CD4-positive, alpha-beta T cell (primary cell): ENCODE measurements around the gene LYZL2. TPM values are rescaled to one million over a fixed set of nuclear protein-coding genes. Genes with fewer than 3 reads are reported as not detected.

Experiments used
- ATAC-seq: fragments of 200-7000 bp; cut with Tn5 transposase; one replicate; pipeline ENCODE4 v1.10.0; 2022; ENCODE audit warnings: mild to moderate bottlenecking; ENCODE audit not compliant: poor library complexity
- CTCF ChIA-PET: fragments of 350-600 bp; sonication (Branson Sonifier 250); formaldehyde crosslinking; loops from one replicate; lab custom pipeline; 2021; ENCODE audit warnings: antibody characterized with exemption, inconsistent platforms; lab: Charles Lee
- POLR2A ChIA-PET: fragments of 350-600 bp; sonication (Branson Sonifier 250); formaldehyde crosslinking; loops from one replicate; lab custom pipeline; 2021; ENCODE audit warnings: antibody characterized with exemption, inconsistent platforms; lab: Charles Lee
- DNase-seq, 14 experiments: peaks; one replicate each; pipeline ENCODE4 v3.0.0-alpha.2; 2013 to 2020; ENCODE audit warnings: mixed read lengths in 2 of 14
- H3K27ac ChIP-seq, 2 donors: one replicate each; pipeline versions ENCODE4 v1.5.1 to v1.7.0; 2013; ENCODE audit warnings: low read length in 2 of 2, low read depth in 1 of 2, mild to moderate bottlenecking in 1 of 2
- H3K27me3 ChIP-seq, 2 experiments: 1 replicate in 1 of 2; 2 replicates in 1 of 2; pipeline versions ENCODE4 v1.6.1 to v1.7.0; 2013; ENCODE audit warnings: low read length in 2 of 2, control low read depth in 1 of 2, mild to moderate bottlenecking in 1 of 2, moderate library complexity in 1 of 2; ENCODE audit not compliant: insufficient read depth in 2 of 2, control insufficient read depth in 1 of 2
- H3K36me3 ChIP-seq: one replicate; pipeline ENCODE4 v1.6.1; 2013; ENCODE audit warnings: low read length, control low read depth; ENCODE audit not compliant: insufficient read depth
- H3K4me1 ChIP-seq: one replicate; pipeline ENCODE4 v1.6.1; 2013; ENCODE audit warnings: low read length, control low read depth; ENCODE audit not compliant: insufficient read depth
- H3K4me3 ChIP-seq: one replicate; pipeline ENCODE4 v1.5.1; 2013; ENCODE audit warnings: mild to moderate bottlenecking, low read length, moderate library complexity
- H3K9me3 ChIP-seq, 2 experiments: 1 replicate in 1 of 2; 2 replicates in 1 of 2; pipeline versions ENCODE4 v1.6.1 to v1.7.0; 2013; ENCODE audit warnings: low read length in 2 of 2, mild to moderate bottlenecking in 2 of 2, control low read depth in 1 of 2, moderate library complexity in 1 of 2; ENCODE audit not compliant: control insufficient read depth in 1 of 2, insufficient read depth in 1 of 2
- H3K27ac Mint-ChIP-seq: one replicate; pipeline ENCODE4 v1.8.0; 2020; ENCODE audit warnings: mixed read lengths
- H3K27me3 Mint-ChIP-seq: one replicate; pipeline ENCODE4 v1.8.0; 2021; ENCODE audit warnings: mixed read lengths
- H3K36me3 Mint-ChIP-seq: one replicate; pipeline ENCODE4 v1.8.0; 2021; ENCODE audit warnings: low read depth, mixed read lengths
- H3K4me1 Mint-ChIP-seq: one replicate; pipeline ENCODE4 v1.8.0; 2021; ENCODE audit warnings: low read depth, mixed read lengths
- H3K4me3 Mint-ChIP-seq: one replicate; pipeline ENCODE4 v1.8.0; 2020; ENCODE audit warnings: mild to moderate bottlenecking, mixed read lengths
- H3K9me3 Mint-ChIP-seq: one replicate; pipeline ENCODE4 v1.8.0; 2020; ENCODE audit warnings: mixed read lengths
- intact Hi-C, 2 experiments: fragments of 100-400 bp; cut with DNase I in 1 of 2; cut with micrococcal nuclease in 1 of 2; formaldehyde crosslinking; loops; one replicate each; pipeline versions ENCODE4 v1.15.1 to v1.9.0; 2023 to 2025; cut with DNase I, micrococcal nuclease
- total RNA-seq, 174 experiments: library from RNA in 2 of 174; stranded (reverse) in 2 of 174; gene quantifications; one replicate each; pipeline ENCODE4 v1.2.3 and lab custom pipeline; 2021 to 2026
- TF ChIP-seq, protein P1 (sequence below): fragments of 200-600 bp; IDR thresholded peaks from one replicate; pipeline ENCODE4 v1.8.0; 2022; ENCODE audit warnings: antibody characterized with exemption, mild to moderate bottlenecking

The LYZL2 gene
- total RNA-seq, 2 experiments from 2014 or later = not detected

DNA sequence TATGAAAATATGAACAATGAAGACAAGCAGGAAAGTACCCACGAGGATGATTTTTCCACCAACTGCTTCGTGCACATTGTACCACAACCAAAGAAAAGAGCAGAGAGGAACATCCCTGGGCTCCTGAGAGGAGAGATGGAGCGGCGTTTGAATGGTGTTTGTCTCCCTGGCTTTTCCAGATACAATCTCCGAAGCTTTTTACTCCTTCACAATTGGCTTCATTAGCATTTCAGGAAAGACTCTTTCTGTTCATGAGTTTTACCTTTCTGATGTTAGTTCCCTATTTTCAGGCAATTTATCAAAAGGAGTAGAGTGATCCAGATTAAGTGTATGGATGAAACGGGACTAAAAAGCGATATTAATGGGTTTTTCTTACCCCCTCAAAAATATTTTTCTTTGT lies 49.3 kb downstream of the LYZL2 start:
- TF ChIP-seq, protein P1, sequence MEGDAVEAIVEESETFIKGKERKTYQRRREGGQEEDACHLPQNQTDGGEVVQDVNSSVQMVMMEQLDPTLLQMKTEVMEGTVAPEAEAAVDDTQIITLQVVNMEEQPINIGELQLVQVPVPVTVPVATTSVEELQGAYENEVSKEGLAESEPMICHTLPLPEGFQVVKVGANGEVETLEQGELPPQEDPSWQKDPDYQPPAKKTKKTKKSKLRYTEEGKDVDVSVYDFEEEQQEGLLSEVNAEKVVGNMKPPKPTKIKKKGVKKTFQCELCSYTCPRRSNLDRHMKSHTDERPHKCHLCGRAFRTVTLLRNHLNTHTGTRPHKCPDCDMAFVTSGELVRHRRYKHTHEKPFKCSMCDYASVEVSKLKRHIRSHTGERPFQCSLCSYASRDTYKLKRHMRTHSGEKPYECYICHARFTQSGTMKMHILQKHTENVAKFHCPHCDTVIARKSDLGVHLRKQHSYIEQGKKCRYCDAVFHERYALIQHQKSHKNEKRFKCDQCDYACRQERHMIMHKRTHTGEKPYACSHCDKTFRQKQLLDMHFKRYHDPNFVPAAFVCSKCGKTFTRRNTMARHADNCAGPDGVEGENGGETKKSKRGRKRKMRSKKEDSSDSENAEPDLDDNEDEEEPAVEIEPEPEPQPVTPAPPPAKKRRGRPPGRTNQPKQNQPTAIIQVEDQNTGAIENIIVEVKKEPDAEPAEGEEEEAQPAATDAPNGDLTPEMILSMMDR = no peak
- Mint-ChIP-seq H3K4me3 (no peak overlapping the region), H3K4me1 (no peaks in the 10 kb centered on the region), H3K9me3 (no peaks in the 10 kb centered on the region), H3K36me3 (no peaks in the 10 kb centered on the region), H3K27ac (no peak overlapping the region), H3K27me3 (no peaks in the 10 kb centered on the region)
- ChIA-PET POLR2A (no interaction called here), CTCF (no interaction called here)
- ATAC-seq (no peak), DNase-seq (no peak)
- Histone ChIP-seq H3K9me3 (no peaks in the 10 kb centered on the region), H3K4me1 (peaks cover 7% of the 10 kb centered on the region), H3K27ac (no peak overlapping the region), H3K27me3 (no peaks in the 10 kb centered on the region), H3K36me3 (no peaks in the 10 kb centered on the region), H3K4me3 (no peak overlapping the region)
- intact Hi-C loops = loop anchor here in 1 of 2 experiments (5.0 kb wide), 1 partner anchor 43 kb away; no protein-coding TSS in a partner anchor

DNA sequence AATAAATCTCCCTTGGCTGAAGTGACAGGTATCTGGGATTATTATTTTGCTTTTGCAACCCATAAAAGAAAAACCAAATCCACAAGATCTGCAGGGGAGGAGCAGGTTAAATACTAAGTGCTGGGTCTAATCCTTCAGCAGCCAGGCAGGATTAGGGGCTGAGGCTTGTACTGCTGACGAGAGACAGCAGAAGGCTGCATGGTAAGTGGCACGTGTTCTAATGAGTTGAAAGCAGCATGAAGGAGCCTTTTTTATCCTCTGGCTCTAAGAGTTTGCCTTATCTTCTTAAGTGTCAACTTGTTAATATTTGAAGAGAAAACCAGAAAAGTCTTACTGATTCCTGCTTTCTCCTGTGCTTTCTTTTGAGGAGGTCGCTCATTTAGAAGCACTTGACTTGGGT lies 50.0 kb downstream of the LYZL2 start:
- Histone ChIP-seq H3K36me3 (no peaks in the 10 kb centered on the region), H3K4me3 (no peak overlapping the region), H3K9me3 (no peaks in the 10 kb centered on the region), H3K27me3 (no peaks in the 10 kb centered on the region), H3K4me1 (peaks cover 7% of the 10 kb centered on the region), H3K27ac (no peak overlapping the region)
- Mint-ChIP-seq H3K36me3 (no peaks in the 10 kb centered on the region), H3K9me3 (no peaks in the 10 kb centered on the region), H3K4me3 (no peak overlapping the region), H3K27ac (no peak overlapping the region), H3K4me1 (no peaks in the 10 kb centered on the region), H3K27me3 (no peaks in the 10 kb centered on the region)
- no peak for ATAC-seq
- ChIA-PET CTCF (no interaction called here), POLR2A (no interaction called here)
- TF ChIP-seq, protein P1 = no peak
- intact Hi-C loops = no loop called here
- no peak for DNase-seq

DNA sequence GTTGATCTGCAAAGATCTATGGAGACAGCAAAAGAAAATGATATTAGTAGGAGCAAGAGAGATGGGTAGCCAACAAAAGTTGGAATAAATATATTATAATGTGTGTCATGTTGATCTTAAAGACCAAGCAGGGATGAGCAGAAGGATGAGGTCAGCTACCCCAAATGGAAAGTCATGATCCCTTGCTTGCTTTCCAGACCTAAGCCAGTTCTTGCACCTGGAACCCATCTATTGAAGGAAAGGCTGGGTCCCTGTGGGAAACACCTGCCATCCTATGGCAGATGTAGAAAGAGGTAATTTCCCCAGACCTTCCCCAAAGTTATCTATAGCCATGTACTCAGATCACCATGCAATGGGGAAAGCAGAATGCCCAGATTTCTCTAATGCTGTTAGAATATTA lies 52.5 kb downstream of the LYZL2 start:
- TF ChIP-seq, protein P1 = no peak
- Mint-ChIP-seq H3K36me3 (no peaks in the 10 kb centered on the region), H3K27me3 (no peaks in the 10 kb centered on the region), H3K4me1 (no peaks in the 10 kb centered on the region), H3K27ac (no peak overlapping the region), H3K4me3 (no peak overlapping the region), H3K9me3 (no peaks in the 10 kb centered on the region)
- no peaks in the 10 kb centered on the region for H3K9me3 ChIP-seq
- H3K4me1 ChIP-seq = no peaks in the 10 kb centered on the region
- DNase-seq = no peak
- ChIA-PET POLR2A (no interaction called here), CTCF (no interaction called here)
- no peak overlapping the region for H3K27ac ChIP-seq
- no peak overlapping the region for H3K4me3 ChIP-seq
- ATAC-seq = no peak
- H3K27me3 ChIP-seq = peaks cover 0 to 2% of the 10 kb centered on the region in 2 experiments
- intact Hi-C loops = no loop called here
- H3K36me3 ChIP-seq = no peaks in the 10 kb centered on the region
